H1 (cell line): ENCODE results near the gene DMPK. TPM values are rescaled to one million over a fixed set of nuclear protein-coding genes. Genes with fewer than 3 reads are reported as not detected.

ENCODE experiments used
- CTCF ChIA-PET: fragments of 300-600 bp; sonication (Branson Sonifier 250); formaldehyde crosslinking; loops from one replicate; lab custom pipeline; 2021; ENCODE audit not compliant: partially characterized antibody; lab: Charles Lee
- POLR2A ChIA-PET: fragments of 300-600 bp; sonication (Branson Sonifier 250); formaldehyde crosslinking; loops from one replicate; lab custom pipeline; 2021; ENCODE audit warnings: inconsistent platforms; ENCODE audit not compliant: partially characterized antibody; lab: Charles Lee
- DNase-seq, 2 experiments: peaks; one replicate each; pipeline versions ENCODE4 v3.0.0 to v3.0.0-alpha.2; 2010 to 2022; ENCODE audit warnings: low spot score in 2 of 2, low read depth in 1 of 2, mixed read lengths in 1 of 2
- FAIRE-seq: peaks from 2 replicates; lab custom pipeline; 2011; peaks lifted over from hg19 to GRCh38; lab: Jason Lieb, UNC
- H2AFZ ChIP-seq: 2 replicates; pipeline ENCODE4 v1.8.1; 2012; ENCODE audit warnings: low read length, inconsistent platforms
- H2AK5ac ChIP-seq: 2 replicates; pipeline ENCODE4 v1.6.1; 2013; ENCODE audit warnings: low read depth, low read length
- H2BK120ac ChIP-seq: replicated peaks from 2 replicates; pipeline ENCODE3; 2013; ENCODE audit warnings: low read depth, low read length, inconsistent platforms
- H2BK12ac ChIP-seq: 2 replicates; pipeline ENCODE4 v1.6.1; 2013; ENCODE audit warnings: low read depth, low read length
- H2BK15ac ChIP-seq: 2 replicates; pipeline ENCODE4 v1.6.1; 2013; ENCODE audit warnings: low read length
- H2BK20ac ChIP-seq: 2 replicates; pipeline ENCODE4 v1.6.1; 2013; ENCODE audit warnings: low read length
- H2BK5ac ChIP-seq: 2 replicates; pipeline ENCODE4 v1.6.1; 2013; ENCODE audit warnings: low read depth, low read length
- H3K14ac ChIP-seq: 2 replicates; pipeline ENCODE4 v1.6.1; 2013; ENCODE audit warnings: inconsistent platforms; ENCODE audit not compliant: insufficient read length
- H3K18ac ChIP-seq: 2 replicates; pipeline ENCODE4 v1.6.1; 2013; ENCODE audit warnings: low read length; ENCODE audit errors: extremely low read depth
- H3K23ac ChIP-seq: 2 replicates; pipeline ENCODE4 v1.6.1; 2013; ENCODE audit warnings: inconsistent platforms; ENCODE audit not compliant: insufficient read length
- H3K23me2 ChIP-seq: 2 replicates; pipeline ENCODE4 v1.6.1; 2013; ENCODE audit warnings: low read depth, low read length
- H3K27ac ChIP-seq: 2 replicates; pipeline ENCODE4 v1.6.1; 2011; ENCODE audit warnings: low read depth, low read length, inconsistent platforms
- H3K27me3 ChIP-seq, 4 experiments: replicated peaks in 1 of 4; 1 replicate in 1 of 4; 2 replicates in 3 of 4; pipeline versions ENCODE4 v1.6.1 to v1.8.1; 2011 to 2013; ENCODE audit warnings: low read length in 3 of 4, mild to moderate bottlenecking in 3 of 4, inconsistent platforms in 2 of 4, mixed read lengths in 2 of 4, moderate library complexity in 1 of 4; ENCODE audit not compliant: control insufficient read depth in 3 of 4, insufficient read depth in 3 of 4; ENCODE audit errors: extremely low read depth in 1 of 4
- H3K36me3 ChIP-seq, 4 experiments: 2 replicates each; pipeline versions ENCODE4 v1.6.1 to v1.8.1; 2011 to 2013; ENCODE audit warnings: mild to moderate bottlenecking in 4 of 4, low read length in 3 of 4, moderate library complexity in 2 of 4, control low read depth in 1 of 4, inconsistent platforms in 1 of 4; ENCODE audit not compliant: insufficient read depth in 4 of 4, control insufficient read depth in 2 of 4
- H3K4ac ChIP-seq: replicated peaks from 2 replicates; pipeline ENCODE3; 2013; ENCODE audit warnings: low read length, low read depth, mixed read lengths, inconsistent platforms; ENCODE audit not compliant: insufficient read length
- H3K4me1 ChIP-seq, 4 experiments: replicated peaks in 1 of 4; 1 replicate in 1 of 4; 2 replicates in 3 of 4; pipeline versions ENCODE4 v1.6.1 to v1.8.1; 2011 to 2013; ENCODE audit warnings: low read length in 3 of 4, inconsistent platforms in 2 of 4, mixed read lengths in 1 of 4; ENCODE audit not compliant: insufficient read depth in 4 of 4, control insufficient read depth in 3 of 4
- H3K4me2 ChIP-seq, 2 experiments: 2 replicates each; pipeline versions ENCODE4 v1.6.1 to v1.8.1; 2011 to 2013; ENCODE audit warnings: low read depth in 2 of 2, low read length in 2 of 2, control low read depth in 1 of 2, inconsistent platforms in 1 of 2, mild to moderate bottlenecking in 1 of 2; ENCODE audit not compliant: insufficient read depth in 1 of 2
- H3K4me3 ChIP-seq, 4 experiments: fragments of 200-600, 300-600 bp in 1 of 4; sonication (generic), shearing (Covaris generic), sonication (Bioruptor Twin) in 1 of 4; 2 replicates each; pipeline versions ENCODE4 v1.5.1 to v1.8.1; 2011 to 2016; ENCODE audit warnings: low read length in 4 of 4, low read depth in 3 of 4, control low read depth in 2 of 4, inconsistent platforms in 2 of 4, mild to moderate bottlenecking in 2 of 4, mixed read lengths in 1 of 4, moderate library complexity in 1 of 4; ENCODE audit not compliant: insufficient read depth in 2 of 4; ENCODE audit errors: extremely low read depth in 1 of 4
- H3K56ac ChIP-seq: replicated peaks from 2 replicates; pipeline ENCODE3; 2013; ENCODE audit warnings: low read depth, mild to moderate bottlenecking, mixed read lengths, low read length, inconsistent platforms; ENCODE audit not compliant: insufficient read length
- H3K79me1 ChIP-seq: 2 replicates; pipeline ENCODE4 v1.6.1; 2013; ENCODE audit warnings: low read depth, low read length, control low read depth
- H3K79me2 ChIP-seq, 2 experiments: 2 replicates each; pipeline versions ENCODE4 v1.6.1 to v1.8.1; 2012 to 2013; ENCODE audit warnings: low read length in 2 of 2, mild to moderate bottlenecking in 2 of 2, inconsistent platforms in 1 of 2; ENCODE audit not compliant: insufficient read depth in 2 of 2, control insufficient read depth in 1 of 2
- H3K9ac ChIP-seq, 4 experiments: replicated peaks in 1 of 4; 1 replicate in 1 of 4; 2 replicates in 3 of 4; pipeline versions ENCODE4 v1.6.1 to v1.8.1; 2011 to 2013; ENCODE audit warnings: low read depth in 3 of 4, low read length in 3 of 4, control low read depth in 2 of 4, mild to moderate bottlenecking in 2 of 4, moderate library complexity in 2 of 4, inconsistent platforms in 1 of 4; ENCODE audit errors: extremely low read depth in 1 of 4
- H3K9me3 ChIP-seq, 2 experiments: 2 replicates each; pipeline versions ENCODE4 v1.6.1 to v1.8.1; 2012 to 2013; ENCODE audit warnings: mild to moderate bottlenecking in 2 of 2, moderate library complexity in 2 of 2, control low read depth in 1 of 2, inconsistent platforms in 1 of 2, low read depth in 1 of 2, low read length in 1 of 2, mixed read lengths in 1 of 2; ENCODE audit not compliant: insufficient read depth in 2 of 2
- H4K20me1 ChIP-seq, 2 experiments: replicated peaks in 1 of 2; 2 replicates each; pipeline versions ENCODE3 to v1.8.1; 2011 to 2013; ENCODE audit warnings: inconsistent platforms in 2 of 2, low read length in 2 of 2, mild to moderate bottlenecking in 1 of 2; ENCODE audit not compliant: insufficient read depth in 2 of 2, control insufficient read depth in 1 of 2
- H4K5ac ChIP-seq: 2 replicates; pipeline ENCODE4 v1.6.1; 2013; ENCODE audit warnings: low read length, low read depth, mixed read lengths, inconsistent platforms; ENCODE audit not compliant: insufficient read length
- H4K8ac ChIP-seq: 2 replicates; pipeline ENCODE4 v1.8.0; 2013; ENCODE audit warnings: mild to moderate bottlenecking, moderate library complexity, low read length, inconsistent platforms; ENCODE audit not compliant: insufficient read depth; ENCODE audit errors: extremely low read depth
- H4K91ac ChIP-seq: replicated peaks from 2 replicates; pipeline ENCODE3; 2013; ENCODE audit warnings: low read length, mixed read lengths, inconsistent platforms; ENCODE audit not compliant: insufficient read length
- CBX8 ChIP-seq: fragments of 300-800, 300-1000 bp; sonication (generic); IDR thresholded peaks from 2 replicates; pipeline ENCODE4 v1.7.1; 2016; ENCODE audit warnings: low read depth, low read length, borderline replicate concordance
- POLR2AphosphoS5 ChIP-seq: IDR thresholded peaks from 2 replicates; pipeline ENCODE4 v1.6.1; 2011; ENCODE audit warnings: low read depth, low read length
- WGBS, 2 experiments: shearing (Covaris generic) in 1 of 2; methylation state at CpG; one replicate each; pipeline versions ENCODE4 v1.1.6 to v1.1.7; 2013 to 2015; ENCODE audit warnings: low lambda C conversion rate in 2 of 2, mixed read lengths in 2 of 2, inconsistent platforms in 1 of 2, low coverage in 1 of 2, missing lambda C conversion rate in 1 of 2; ENCODE audit not compliant: insufficient replicate concordance in 2 of 2, insufficient coverage in 1 of 2, insufficient read length in 1 of 2; ENCODE audit errors: extremely low coverage in 1 of 2, missing lambda C conversion rate in 1 of 2; 5-methylcytosine and 5-hydroxymethylcytosine counted together
- polyA plus RNA-seq, 7 experiments: library from polyadenylated mRNA; depleted of rRNA in 3 of 7; stranded (reverse) in 5 of 7; unstranded in 2 of 7; fragments of >200 nt in 5 of 7; fragments of 200-250 nt in 2 of 7; gene quantifications; 1 replicate in 5 of 7; 2 replicates in 1 of 7; 4 replicates in 1 of 7; pipeline versions ENCODE4 v1.2.1 to v1.2.3, GENCODE V29; 2011 to 2013; ENCODE audit warnings: missing spikeins in 2 of 7, mixed read lengths in 2 of 7
- total RNA-seq: library from RNA; stranded (reverse); fragmentation: NEBNext Ultra II Directional; extraction: Animal tissue kit (Norgen Biotek cat#: 25700); gene quantifications from 2 replicates; pipeline ENCODE4 v1.2.1, GENCODE V29; 2021

DMPK gene
- total and polyA plus RNA-seq, 2 of the 8 experiments (the other 6 are each of a cell fraction or from before 2014, with no cell fraction given) = 13.7 to 27.4 TPM

GRCh38 chr19:45824041-45824471, 41.8 kb upstream of the DMPK start:
- DNase-seq = no peak
- H3K4ac ChIP-seq = no peak overlapping the region
- no peak for FAIRE-seq
- no peak overlapping the region for H2BK120ac ChIP-seq
- H3K14ac ChIP-seq = no peak overlapping the region
- 0 out of 2 replicates have a peak, but pooled peaks cover 1% of the 10 kb centered on the region for H3K23me2 ChIP-seq
- no peak overlapping the region for H3K18ac ChIP-seq
- no peak overlapping the region for H3K27ac ChIP-seq
- no peak overlapping the region for H4K91ac ChIP-seq
- no peak overlapping the region for H2BK12ac ChIP-seq
- no peak overlapping the region for H4K8ac ChIP-seq
- H2BK5ac ChIP-seq = no peak overlapping the region
- no peak overlapping the region for H4K5ac ChIP-seq
- no peak overlapping the region for H2AK5ac ChIP-seq
- no peak overlapping the region for H3K9ac ChIP-seq
- H3K79me1 ChIP-seq = no peaks in the 10 kb centered on the region; the same call in 1 of the 2 replicates
- POLR2A ChIA-PET = interaction anchor here (0.7 to 3.0 kb wide), 7 partner anchors 10 to 39 kb away, joined by 3 to 11 read pairs (median 3); partner anchors contain the start of gene SYMPK
- no peak overlapping the region for H3K4me2 ChIP-seq
- no peaks in the 10 kb centered on the region for H3K27me3 ChIP-seq
- no peaks in the 10 kb centered on the region for H3K79me2 ChIP-seq
- no peak overlapping the region for H2BK20ac ChIP-seq
- 93% methylated on average over 12 of the region's 12 CpGs; no CpG with 5 or more reads in 1 of the 2 experiments for WGBS, 2 experiments
- no peaks in the 10 kb centered on the region; a peak in 1 of 7 replicates for H3K4me1 ChIP-seq
- H2AFZ ChIP-seq = no peak overlapping the region
- CTCF ChIA-PET = interaction anchor here (1.5 to 2.3 kb wide), 4 partner anchors 19 to 114 kb away, joined by 4 to 9 read pairs (median 5); no protein-coding TSS in a partner anchor
- H3K9me3 ChIP-seq = no peaks in the 10 kb centered on the region
- H4K20me1 ChIP-seq = peaks cover 5 to 15% of the 10 kb centered on the region in 2 experiments
- TF ChIP-seq POLR2AphosphoS5 (peak; percentile 53; the same call in 1 of the 2 replicates), CBX8 (no peak)
- no peak overlapping the region for H3K4me3 ChIP-seq
- H3K23ac ChIP-seq = no peak overlapping the region
- no peak overlapping the region for H2BK15ac ChIP-seq
- no peak overlapping the region for H3K56ac ChIP-seq
- peaks cover 39 to 63% (median 59%) of the 10 kb centered on the region in 4 experiments for H3K36me3 ChIP-seq
